GM21528 (cell line): ENCODE data around the gene EIF5A2.
"Not testable (repeated sequence)": the region's sequence is repeated elsewhere in the genome, so short reads cannot be mapped to it uniquely, and the experiment has no call there.

ENCODE experiments used
- ATAC-seq: cut with Tn5 transposase; IDR thresholded peaks from one replicate; pipeline ENCODE4 v1.9.1; 2021; ENCODE audit warnings: mild to moderate bottlenecking, moderate library complexity; ENCODE audit not compliant: unreplicated experiment, low FRiP score

The EIF5A2 gene

DNA sequence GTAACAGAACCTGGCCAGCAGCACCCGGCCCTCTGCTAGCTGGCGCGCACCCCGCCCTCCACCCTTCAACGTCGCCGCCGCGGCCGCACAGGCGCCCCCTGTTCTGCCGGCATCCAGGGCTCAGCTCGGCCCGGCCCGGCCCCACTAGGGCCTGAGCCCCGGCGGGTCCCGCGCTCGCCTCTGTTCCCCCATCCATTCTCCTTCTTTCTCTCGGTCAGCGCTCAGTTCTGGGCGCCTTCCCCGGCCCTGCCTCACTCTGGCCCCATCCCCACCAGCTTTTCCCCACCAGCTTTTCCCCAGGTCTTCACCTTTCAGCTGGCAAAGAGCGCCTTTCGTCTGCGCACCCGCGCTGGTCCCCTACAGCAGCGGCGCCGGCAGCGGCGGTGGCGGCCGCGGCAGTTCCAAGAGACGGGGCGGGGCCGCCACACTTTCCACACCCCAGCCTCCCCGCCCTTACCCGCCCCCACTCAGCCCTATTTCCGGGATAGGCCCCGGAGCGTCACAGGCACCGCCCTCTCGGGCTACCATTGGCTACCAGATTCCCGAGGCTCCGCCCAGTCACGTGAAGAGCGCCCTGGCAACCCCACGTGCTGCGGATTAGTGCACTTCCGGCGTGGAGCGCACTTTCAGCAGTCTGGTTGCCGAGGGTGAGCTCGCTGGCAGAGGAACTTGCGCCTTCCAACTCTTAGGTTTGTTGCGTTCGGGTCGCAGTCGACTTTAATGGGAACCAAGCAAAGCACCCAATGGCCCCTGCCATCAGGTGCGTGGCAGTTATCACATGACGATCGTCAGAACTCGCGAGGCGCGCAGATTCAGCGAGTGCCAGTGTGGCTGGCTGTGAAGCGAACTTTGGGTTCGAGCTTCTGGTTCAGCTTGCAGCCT lies at the start of gene EIF5A2:
Gene EIF5A2, minus strand, starts transcription at position 403 of the 882 bp plus-strand sequence. CDS start 831 bp downstream, outside the sequence.
- peak; percentile 84 for ATAC-seq

DNA sequence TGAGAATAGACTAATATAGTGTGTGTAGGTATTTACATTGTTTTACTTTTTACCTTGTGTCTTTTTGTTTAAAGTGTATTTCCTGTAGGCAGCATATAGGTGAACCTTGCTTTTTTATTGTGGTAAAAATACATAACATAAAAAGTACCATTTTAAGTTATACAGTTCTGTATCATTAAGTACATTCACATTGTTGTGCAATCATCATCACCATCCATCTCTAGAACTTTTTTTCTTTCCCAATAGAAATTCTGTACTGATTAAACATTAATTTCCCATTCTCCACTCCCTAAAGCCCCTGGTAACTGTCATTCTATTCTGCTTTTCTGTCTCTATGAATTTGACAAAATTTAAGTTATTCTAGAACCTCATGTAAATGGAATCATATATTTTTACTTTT lies 48.2 kb upstream of the EIF5A2 start:
- no peak for ATAC-seq

- ATAC-seq, result no peak
Observed at GRCh38 chr3:170953736-170954135, 45.3 kb upstream of the EIF5A2 start.

DNA sequence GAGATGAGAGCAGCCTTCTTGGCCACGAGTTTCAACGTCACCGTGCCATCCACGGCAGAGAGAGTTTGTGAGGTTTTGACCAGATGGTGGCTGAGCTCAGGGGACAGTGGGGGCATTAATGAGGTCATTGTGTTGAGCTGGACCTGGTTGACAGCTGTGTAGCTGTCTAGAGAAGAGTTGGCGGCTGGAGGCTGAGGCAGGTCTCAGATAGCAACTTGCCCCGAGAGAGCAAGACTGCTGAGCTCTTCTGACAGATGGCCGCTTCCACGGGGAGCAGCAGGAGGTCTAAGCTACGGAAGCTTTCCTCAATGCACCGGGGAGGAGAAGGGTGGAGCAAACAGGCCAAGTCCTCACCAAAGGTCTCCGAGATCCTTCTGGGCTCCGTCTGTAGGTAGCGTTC lies 44.8 kb upstream of the EIF5A2 start:
- ATAC-seq, result no peak

- no peak for ATAC-seq
Observed at GRCh38 chr3:170949211-170949610, 40.8 kb upstream of the EIF5A2 start.

- no peak for ATAC-seq
Observed at GRCh38 chr3:170947018-170947769, 38.8 kb upstream of the EIF5A2 start.

DNA sequence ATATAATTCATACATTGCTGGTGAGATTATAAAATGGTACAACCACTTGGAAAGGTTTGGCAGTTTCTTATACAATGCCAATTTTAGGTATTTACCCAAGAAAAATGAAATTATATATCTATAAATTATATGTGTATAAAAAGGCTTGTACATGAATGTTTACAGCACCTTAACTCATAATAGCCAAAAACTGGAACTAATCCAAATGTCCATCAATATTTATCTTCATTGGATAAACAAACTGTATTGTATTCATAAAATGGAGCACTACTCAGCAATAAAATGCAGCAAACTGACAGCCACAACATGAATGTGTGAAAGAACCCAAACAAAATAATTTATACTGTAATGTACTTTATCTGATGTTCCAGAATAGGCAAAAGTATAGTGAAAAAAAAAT lies 33.6 kb upstream of the EIF5A2 start:
- no peak for ATAC-seq

DNA sequence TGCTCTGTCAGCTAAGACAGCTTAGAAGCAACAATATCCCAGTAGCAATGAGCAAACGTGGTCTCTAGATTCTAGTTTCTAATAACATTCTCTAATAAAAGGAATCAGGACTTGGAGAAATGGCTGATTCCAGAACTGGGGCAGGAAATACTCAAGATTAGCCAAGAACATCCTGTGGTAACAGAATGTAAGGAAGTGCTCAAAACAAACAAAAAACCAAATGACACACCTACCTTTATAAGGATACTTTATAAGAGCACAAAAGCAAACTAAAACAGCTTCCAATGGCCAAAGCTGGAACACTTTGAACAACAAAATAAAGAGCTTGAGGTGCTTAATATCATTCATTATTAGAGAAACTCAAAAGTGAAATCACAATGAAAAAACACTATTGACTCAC lies 33.1 kb upstream of the EIF5A2 start:
- no peak for ATAC-seq

DNA sequence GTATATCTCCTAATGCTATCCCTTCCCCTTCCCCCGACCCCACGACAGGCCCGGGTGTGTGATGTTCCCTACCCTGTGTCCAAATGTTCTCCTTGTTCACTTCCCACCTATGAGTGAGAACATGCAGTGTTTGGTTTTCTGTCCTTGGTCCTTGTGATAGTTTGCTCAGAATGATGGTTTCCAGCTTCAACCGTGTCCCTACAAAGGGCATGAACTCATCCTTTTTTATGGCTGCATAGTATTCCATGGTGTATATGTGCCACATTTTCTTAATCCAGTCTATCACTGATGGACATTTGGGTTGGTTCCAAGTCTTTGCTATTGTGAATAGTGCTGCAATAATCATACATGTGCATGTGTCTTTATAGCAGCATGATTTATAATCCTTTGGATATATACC lies 24.6 kb upstream of the EIF5A2 start:
- ATAC-seq, result not testable (repeated sequence)

- ATAC-seq, result not testable (repeated sequence)
Observed at GRCh38 chr3:170923553-170923952, 15.1 kb upstream of the EIF5A2 start.

DNA sequence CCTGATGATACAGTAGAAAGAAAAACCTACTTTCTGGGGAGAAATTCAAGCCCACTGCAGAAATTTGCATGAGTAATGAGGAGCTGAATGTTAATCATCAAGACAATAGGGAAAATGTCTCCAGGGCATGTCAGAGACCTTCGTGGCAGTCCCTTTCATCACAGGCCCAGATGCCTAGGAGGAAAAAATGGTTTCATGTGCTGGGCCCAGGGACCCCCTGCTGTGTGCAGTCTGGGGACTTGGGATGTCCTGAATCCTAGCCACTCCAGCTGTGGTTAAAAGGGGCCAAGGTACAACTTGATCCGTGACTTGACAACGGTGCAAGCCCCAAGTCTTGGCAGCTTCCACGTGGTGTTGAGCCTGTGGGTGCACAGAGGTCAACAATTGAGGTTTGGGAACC lies 10.3 kb upstream of the EIF5A2 start:
- no peak for ATAC-seq

DNA sequence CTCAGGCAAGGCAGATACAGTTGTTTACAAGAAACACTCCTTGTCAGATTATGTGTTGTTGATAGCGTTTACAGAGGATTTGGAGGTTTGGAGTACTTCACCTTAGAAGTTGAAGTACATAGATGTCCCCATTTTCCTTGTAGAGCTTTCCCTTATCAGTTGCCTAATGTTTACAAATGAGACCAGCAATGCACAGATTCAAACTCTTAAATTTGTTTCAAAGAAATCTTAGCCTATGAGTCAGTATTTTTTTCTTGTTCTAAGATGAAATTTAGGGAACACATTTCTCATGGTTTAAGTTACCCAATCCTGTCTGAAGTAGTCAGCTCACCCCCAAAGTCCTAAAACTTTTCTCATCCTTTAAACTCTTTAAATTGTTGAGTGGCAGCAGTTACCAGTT lies 6.3 kb upstream of the EIF5A2 start:
- no peak for ATAC-seq

DNA sequence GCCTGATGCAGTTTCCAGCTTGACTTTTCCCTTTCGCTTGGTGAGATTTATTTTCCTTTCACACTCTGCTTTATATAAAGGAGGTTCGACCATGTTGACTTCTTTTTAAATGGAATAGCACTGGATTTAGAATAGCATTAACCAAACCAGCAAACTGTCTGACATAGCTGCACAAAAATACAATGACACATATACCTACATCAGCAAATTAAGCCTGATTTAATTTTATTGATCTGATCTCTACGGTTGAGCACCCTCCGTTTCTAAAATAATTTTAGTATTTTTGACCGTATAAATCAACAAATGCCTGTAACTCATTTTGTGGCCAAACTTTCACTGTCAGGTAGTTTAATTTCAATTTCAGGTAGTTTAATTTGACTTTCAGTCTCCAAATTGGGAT lies 5.8 kb upstream of the EIF5A2 start:
- no peak for ATAC-seq

GRCh38 chr3:170911051-170911450 lies 2.6 kb upstream of the EIF5A2 start:
- ATAC-seq, result no peak

DNA sequence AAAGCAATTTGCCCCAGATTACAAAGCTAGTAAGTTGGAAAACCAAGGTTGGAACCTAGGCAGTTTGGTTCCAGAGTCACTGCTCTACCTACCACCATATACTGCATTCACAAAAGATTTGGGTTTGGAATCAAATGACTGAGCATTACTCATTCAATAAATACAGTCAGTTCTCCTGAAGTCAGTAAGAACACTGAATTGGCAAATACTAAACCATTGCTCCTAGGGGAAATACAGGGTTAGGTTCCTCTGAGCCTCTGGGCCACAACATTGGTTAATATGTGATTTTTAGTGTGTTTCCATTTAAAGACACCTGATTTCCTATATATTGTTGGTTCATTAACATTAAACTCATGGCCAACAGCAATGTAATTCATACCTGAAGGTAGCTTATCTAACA lies 2.1 kb upstream of the EIF5A2 start:
- ATAC-seq, result no peak

- ATAC-seq, result no peak
Observed at GRCh38 chr3:170909129-170909903, 879 bp upstream of the EIF5A2 start.

GRCh38 chr3:170907637-170908234 lies 701 bp downstream of the EIF5A2 start:
- no peak for ATAC-seq

- no peak for ATAC-seq
Observed at GRCh38 chr3:170905862-170906261, 2.6 kb downstream of the EIF5A2 start.

DNA sequence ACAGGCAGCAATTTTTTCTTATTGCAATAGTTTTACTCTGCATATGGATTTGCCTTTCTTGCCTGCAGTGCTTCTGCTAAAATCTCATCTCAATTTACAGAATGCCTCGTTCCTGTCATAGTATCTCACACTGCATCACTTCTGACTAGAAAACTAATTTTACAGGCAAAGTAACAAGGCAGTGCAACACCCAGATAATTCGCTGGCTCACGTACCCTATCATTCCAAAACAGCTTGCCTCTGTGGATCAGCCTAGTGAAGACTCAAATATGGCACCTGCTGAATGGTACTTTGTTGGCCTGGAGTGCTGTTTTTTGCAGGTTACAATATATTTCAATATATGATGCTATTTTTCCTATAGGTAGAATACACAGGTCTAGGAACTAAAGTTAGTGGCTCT lies 5.3 kb downstream of the EIF5A2 start:
- ATAC-seq, result no peak

DNA sequence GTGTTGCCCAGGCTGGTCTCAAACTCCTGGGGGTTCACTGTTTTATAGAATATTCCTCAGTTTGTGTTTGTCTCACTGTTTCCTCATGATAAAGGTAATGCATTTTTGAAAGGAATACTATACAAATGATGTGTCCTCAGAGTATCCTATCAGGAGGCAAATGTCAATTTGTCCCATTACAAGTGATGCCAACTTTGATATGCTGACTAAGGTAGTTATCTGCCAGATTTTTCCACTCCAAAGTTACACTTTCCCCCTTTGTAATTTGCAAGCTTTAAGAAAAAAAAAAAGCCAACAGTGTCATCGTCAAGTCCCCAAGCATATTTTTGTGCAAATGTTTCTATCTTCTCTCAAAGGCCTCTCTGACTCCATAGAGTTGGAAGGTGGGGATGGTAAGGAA lies 9.0 kb downstream of the EIF5A2 start:
- no peak for ATAC-seq

- ATAC-seq, result no peak
Observed at GRCh38 chr3:170897978-170898377, 10.5 kb downstream of the EIF5A2 start.
